ENCODE results near the gene RHOB.

- no peak for TF ChIP-seq POLR2A (IDR thresholded peaks at IDR 0.05)
- no peak for TF ChIP-seq CTCF (IDR thresholded peaks at IDR 0.05)
Measured at GRCh38 chr2:20418519-20418918, 28.4 kb upstream of the RHOB start.
